GM23248 (cell line): ENCODE results near the gene MRPL20.

ENCODE experiments used
- EZH2 ChIP-seq: fragments of 200-600 bp; sonication (generic); IDR thresholded peaks from 2 replicates; pipeline ENCODE4 v1.6.1; 2018; ENCODE audit warnings: antibody characterized with exemption, mild to moderate bottlenecking; ENCODE audit not compliant: insufficient read depth, poor library complexity, severe bottlenecking
- EZH2phosphoT487 ChIP-seq: fragments of 200-600 bp; sonication (generic); IDR thresholded peaks from 2 replicates; pipeline ENCODE4 v1.6.1; 2018; ENCODE audit warnings: antibody characterized with exemption, moderate library complexity, mild to moderate bottlenecking, low read depth; ENCODE audit not compliant: insufficient read depth

DNA sequence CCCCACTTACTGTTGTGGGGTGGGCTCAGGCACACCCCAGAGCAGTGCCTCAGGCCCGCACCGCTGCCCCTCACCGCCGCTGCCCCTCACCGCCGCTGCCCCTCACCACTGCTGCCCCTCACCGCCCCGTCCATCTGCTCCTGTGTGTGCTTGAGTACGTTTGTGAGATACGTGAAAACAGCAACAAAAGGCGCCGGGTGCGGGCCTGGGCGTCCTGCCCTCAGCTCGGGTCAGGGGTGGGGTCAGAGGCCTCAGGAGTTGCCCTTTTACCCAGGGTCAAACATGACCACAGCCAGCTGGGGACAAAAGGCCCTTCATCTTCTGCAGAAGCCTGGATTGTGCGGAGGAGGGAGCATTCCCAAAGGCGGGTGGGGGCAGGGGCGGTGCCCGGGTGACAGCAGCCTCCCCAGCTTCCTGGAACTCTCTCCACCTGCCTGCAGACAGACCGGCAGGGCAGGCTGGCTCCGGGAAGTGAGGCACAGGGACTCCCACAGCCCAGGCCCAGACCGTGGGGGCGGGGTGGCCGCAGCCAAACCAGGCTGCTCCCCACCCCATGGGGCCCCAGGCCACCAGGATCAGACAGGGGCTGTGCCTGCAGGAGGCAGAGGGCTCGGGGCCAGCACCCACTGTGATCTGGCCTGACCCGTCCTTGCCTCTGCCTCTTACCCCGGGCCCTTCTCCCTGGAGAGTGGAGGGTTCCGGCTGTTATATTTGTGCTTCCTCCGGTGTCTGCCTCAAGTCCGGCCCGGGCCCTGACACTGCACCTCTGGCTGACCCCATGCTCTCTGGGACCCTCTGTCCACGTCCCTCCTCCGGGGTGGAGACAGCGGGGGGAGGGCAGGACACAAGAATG lies 26.1 kb upstream of the MRPL20 start:
- TF ChIP-seq EZH2 (no peak), EZH2phosphoT487 (no peak)
